Calu3 (cell line): ENCODE results near the gene SRGAP3. TPM values are rescaled to one million over a fixed set of nuclear protein-coding genes. Genes with fewer than 3 reads are reported as not detected.

Experiments used
- BruUV-seq: library from RNA; stranded (reverse); fragments of 400-500 nt; replicated peaks from 2 replicates; lab custom pipeline; 2021; lab: Mats Ljungman, UMichigan
- CTCF ChIA-PET: fragments of 300-600 bp; sonication (Branson Sonifier 250); formaldehyde crosslinking; loops from one replicate; lab custom pipeline; 2022; ENCODE audit warnings: antibody characterized with exemption; lab: Charles Lee
- DNase-seq: peaks from one replicate; pipeline ENCODE4 v3.0.0; 2022
- H3K27ac Mint-ChIP-seq: one replicate; pipeline ENCODE4 v1.8.0; 2022; ENCODE audit warnings: mixed read lengths; ENCODE audit not compliant: unreplicated experiment
- H3K27me3 Mint-ChIP-seq: one replicate; pipeline ENCODE4 v1.8.0; 2022; ENCODE audit warnings: mixed read lengths; ENCODE audit not compliant: unreplicated experiment
- H3K36me3 Mint-ChIP-seq: one replicate; pipeline ENCODE4 v1.8.0; 2022; ENCODE audit warnings: mild to moderate bottlenecking, moderate library complexity, mixed read lengths; ENCODE audit not compliant: insufficient read depth, unreplicated experiment
- H3K4me1 Mint-ChIP-seq: one replicate; pipeline ENCODE4 v1.8.0; 2022; ENCODE audit warnings: mild to moderate bottlenecking, low read depth, mixed read lengths; ENCODE audit not compliant: unreplicated experiment
- H3K4me3 Mint-ChIP-seq: one replicate; pipeline ENCODE4 v1.8.0; 2022; ENCODE audit warnings: mild to moderate bottlenecking, low read depth, moderate library complexity, mixed read lengths; ENCODE audit not compliant: unreplicated experiment
- H3K9me3 Mint-ChIP-seq: one replicate; pipeline ENCODE4 v1.8.0; 2022; ENCODE audit warnings: low read depth, mixed read lengths; ENCODE audit not compliant: unreplicated experiment
- CTCF ChIP-seq: fragments of 200-600 bp; IDR thresholded peaks from one replicate; pipeline ENCODE4 v1.8.0; 2022; ENCODE audit warnings: antibody characterized with exemption; ENCODE audit not compliant: unreplicated experiment
- intact Hi-C: fragments of 100-400 bp; cut with micrococcal nuclease; formaldehyde crosslinking; loops from one replicate; pipeline ENCODE4 v1.10.0; 2022; ENCODE audit not compliant: unreplicated experiment
- total RNA-seq: library from RNA; stranded (reverse); gene quantifications from 2 replicates; pipeline ENCODE4 v1.2.3, GENCODE V29; 2022

SRGAP3 gene
- total RNA-seq, 1 experiment from 2014 or later, result 8.2 TPM

- BruUV-seq, result no TSS peak
- no peak for DNase-seq
- Mint-ChIP-seq H3K27me3 (no peaks in the 10 kb centered on the region), H3K4me3 (no peak overlapping the region), H3K27ac (no peak overlapping the region), H3K9me3 (peaks cover 2% of the 10 kb centered on the region), H3K36me3 (no peaks in the 10 kb centered on the region), H3K4me1 (no peaks in the 10 kb centered on the region)
- intact Hi-C loops, result no loop called here
- CTCF ChIA-PET, result no interaction called here
- TF ChIP-seq CTCF, result no peak
Observed at GRCh38 chr3:9142362-9142761, 107.1 kb downstream of the SRGAP3 start.

- no peaks in the 10 kb centered on the region for H3K27me3 Mint-ChIP-seq
- intact Hi-C loops, result no loop called here
- no peaks in the 10 kb centered on the region for H3K36me3 Mint-ChIP-seq
- H3K27ac Mint-ChIP-seq, result no peak overlapping the region
- H3K9me3 Mint-ChIP-seq, result peaks cover 2% of the 10 kb centered on the region
- no peak overlapping the region for H3K4me3 Mint-ChIP-seq
- no peak for DNase-seq
- CTCF ChIA-PET, result interaction anchor here (0.7 kb wide), 2 partner anchors 44 to 165 kb away, joined by 3 to 4 read pairs; no protein-coding TSS in a partner anchor
- no peaks in the 10 kb centered on the region for H3K4me1 Mint-ChIP-seq
- no TSS peak for BruUV-seq
- no peak for TF ChIP-seq CTCF
Observed at GRCh38 chr3:9141928-9142289, 107.5 kb downstream of the SRGAP3 start.

- H3K27me3 Mint-ChIP-seq, result no peaks in the 10 kb centered on the region
- H3K4me3 Mint-ChIP-seq, result no peak overlapping the region
- CTCF ChIA-PET, result no interaction called here
- BruUV-seq, result no TSS peak
- no peak for DNase-seq
- no peaks in the 10 kb centered on the region for H3K4me1 Mint-ChIP-seq
- H3K9me3 Mint-ChIP-seq, result no peaks in the 10 kb centered on the region
- H3K36me3 Mint-ChIP-seq, result no peaks in the 10 kb centered on the region
- intact Hi-C loops, result no loop called here
- TF ChIP-seq CTCF, result no peak
- H3K27ac Mint-ChIP-seq, result no peak overlapping the region
Observed at GRCh38 chr3:9139366-9139765, 110.1 kb downstream of the SRGAP3 start.

- no peaks in the 10 kb centered on the region for H3K9me3 Mint-ChIP-seq
- no peak overlapping the region for H3K4me3 Mint-ChIP-seq
- intact Hi-C loops, result no loop called here
- H3K36me3 Mint-ChIP-seq, result no peaks in the 10 kb centered on the region
- H3K27me3 Mint-ChIP-seq, result no peaks in the 10 kb centered on the region
- no peak for TF ChIP-seq CTCF
- no peak for DNase-seq
- no TSS peak for BruUV-seq
- H3K4me1 Mint-ChIP-seq, result peaks cover 11% of the 10 kb centered on the region
- CTCF ChIA-PET, result no interaction called here
- H3K27ac Mint-ChIP-seq, result no peak overlapping the region
Observed at GRCh38 chr3:9137676-9138075, 111.8 kb downstream of the SRGAP3 start.
